Common myeloid progenitor, CD34-positive (primary cell): ENCODE data around the gene KRT13.

Experiments used
- CTCF ChIA-PET: fragments of 350-600 bp; sonication (Branson Sonifier 250); formaldehyde crosslinking; loops from one replicate; lab custom pipeline; 2021; ENCODE audit warnings: antibody characterized with exemption; lab: Charles Lee
- POLR2A ChIA-PET: fragments of 350-600 bp; sonication (Branson Sonifier 250); formaldehyde crosslinking; loops from one replicate; lab custom pipeline; 2021; ENCODE audit warnings: antibody characterized with exemption; lab: Charles Lee
- DNase-seq, 3 donors: peaks; one replicate each; pipeline versions ENCODE4 v3.0.0 to v3.0.0-alpha.2; 2013
- H3K27ac ChIP-seq, 2 experiments: 1 replicate in 1 of 2; 2 replicates in 1 of 2; pipeline ENCODE4 v1.7.0; 2013; ENCODE audit warnings: inconsistent platforms in 2 of 2, low read length in 2 of 2, mild to moderate bottlenecking in 2 of 2, low read depth in 1 of 2, moderate library complexity in 1 of 2; ENCODE audit not compliant: severe bottlenecking in 2 of 2, insufficient read depth in 1 of 2, poor library complexity in 1 of 2
- H3K27me3 ChIP-seq, 5 experiments: replicated peaks in 2 of 5; 1 replicate in 3 of 5; 2 replicates in 2 of 5; pipeline versions ENCODE4 v1.6.1 to v1.7.0; 2013; ENCODE audit warnings: low read length in 4 of 5, mild to moderate bottlenecking in 2 of 5, moderate library complexity in 2 of 5, inconsistent platforms in 1 of 5; ENCODE audit not compliant: insufficient read depth in 5 of 5, control insufficient read depth in 4 of 5
- H3K36me3 ChIP-seq, 4 experiments: 1 replicate in 2 of 4; 2 replicates in 2 of 4; pipeline versions ENCODE4 v1.6.1 to v1.7.0; 2013; ENCODE audit warnings: low read length in 3 of 4, control low read depth in 1 of 4, mild to moderate bottlenecking in 1 of 4; ENCODE audit not compliant: control insufficient read depth in 4 of 4, insufficient read depth in 4 of 4
- H3K4me1 ChIP-seq, 4 experiments: 1 replicate in 3 of 4; 2 replicates in 1 of 4; pipeline versions ENCODE4 v1.6.1 to v1.7.1; 2013; ENCODE audit warnings: low read length in 3 of 4, mild to moderate bottlenecking in 3 of 4, control low read depth in 1 of 4, inconsistent platforms in 1 of 4, moderate library complexity in 1 of 4; ENCODE audit not compliant: control insufficient read depth in 4 of 4, insufficient read depth in 4 of 4; ENCODE audit errors: control extremely low read depth in 1 of 4
- H3K4me3 ChIP-seq, 7 experiments: 1 replicate in 4 of 7; 2 replicates in 3 of 7; pipeline versions ENCODE4 v1.5.1 to v1.7.0; 2013; ENCODE audit warnings: mild to moderate bottlenecking in 7 of 7, low read length in 6 of 7, moderate library complexity in 6 of 7, inconsistent platforms in 2 of 7, low read depth in 2 of 7, control low read depth in 1 of 7; ENCODE audit not compliant: insufficient read depth in 4 of 7, control insufficient read depth in 1 of 7; ENCODE audit errors: extremely low read depth in 1 of 7
- H3K9me3 ChIP-seq, 5 experiments: 1 replicate in 4 of 5; 2 replicates in 1 of 5; pipeline versions ENCODE4 v1.6.1 to v1.7.1; 2013; ENCODE audit warnings: low read length in 4 of 5, mild to moderate bottlenecking in 2 of 5, inconsistent platforms in 1 of 5, low read depth in 1 of 5, moderate library complexity in 1 of 5; ENCODE audit not compliant: control insufficient read depth in 4 of 5, insufficient read depth in 2 of 5; ENCODE audit errors: control extremely low read depth in 1 of 5
- WGBS: methylation state at CpG from one replicate; pipeline ENCODE4 v1.1.5; 2013; ENCODE audit not compliant: insufficient coverage; 5-methylcytosine and 5-hydroxymethylcytosine counted together

KRT13 gene

DNA sequence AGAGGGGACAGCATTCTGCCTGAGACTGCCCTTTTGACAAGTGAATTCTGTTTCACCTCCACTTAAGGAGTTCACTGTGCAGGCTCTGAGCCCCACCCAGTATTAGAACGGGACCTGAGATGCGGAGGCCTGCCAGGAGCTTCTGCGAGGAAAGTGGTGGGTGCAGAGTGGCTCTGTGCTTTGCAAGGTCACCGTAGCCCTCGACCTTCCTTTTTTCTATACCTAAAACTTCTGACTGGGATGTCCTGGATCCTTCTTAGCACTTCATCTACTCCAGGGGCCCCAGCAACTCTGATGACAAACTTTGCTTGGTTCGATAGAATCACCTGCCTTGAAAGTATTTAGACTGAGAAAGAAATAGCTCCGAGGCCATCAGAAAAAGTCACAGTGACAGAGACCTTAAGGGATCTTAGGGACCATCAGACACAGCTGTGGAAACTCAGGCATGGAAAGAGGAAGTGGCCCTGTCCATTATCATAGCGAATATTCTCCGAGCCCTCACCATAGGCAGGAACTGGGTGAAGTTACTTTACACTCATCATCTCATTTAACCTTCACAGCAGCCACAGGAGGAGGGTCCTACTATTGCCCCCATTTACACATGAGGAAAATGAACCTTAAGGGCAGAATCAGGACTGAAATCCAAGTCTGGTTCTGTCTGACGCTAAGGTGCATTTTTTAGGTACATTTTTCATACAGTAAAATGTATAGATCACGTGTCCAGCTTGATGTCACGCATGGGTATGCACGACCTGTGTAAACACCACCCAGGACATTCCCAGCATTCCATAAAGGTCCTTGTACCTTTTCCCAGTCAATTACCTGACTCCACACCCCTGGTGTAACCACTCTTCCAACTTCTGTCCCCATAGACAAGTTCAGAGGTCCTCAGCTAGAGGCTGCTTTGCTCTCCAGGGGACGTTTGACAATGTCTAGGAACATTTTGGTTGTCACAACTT, 676 bp upstream of the KRT13 start:
- Histone ChIP-seq H3K27ac (no peak overlapping the region), H3K9me3 (no peaks in the 10 kb centered on the region), H3K27me3 (peaks cover 0 to 2% (median 0%) of the 10 kb centered on the region in 5 experiments), H3K36me3 (no peaks in the 10 kb centered on the region), H3K4me1 (no peaks in the 10 kb centered on the region), H3K4me3 (no peak overlapping the region)
- ChIA-PET CTCF (no interaction called here), POLR2A (no interaction called here)
- DNase-seq: peak in 1 of 3 donors; percentile 17
- WGBS: 91% methylated on average over 8 of the region's 14 CpGs

DNA sequence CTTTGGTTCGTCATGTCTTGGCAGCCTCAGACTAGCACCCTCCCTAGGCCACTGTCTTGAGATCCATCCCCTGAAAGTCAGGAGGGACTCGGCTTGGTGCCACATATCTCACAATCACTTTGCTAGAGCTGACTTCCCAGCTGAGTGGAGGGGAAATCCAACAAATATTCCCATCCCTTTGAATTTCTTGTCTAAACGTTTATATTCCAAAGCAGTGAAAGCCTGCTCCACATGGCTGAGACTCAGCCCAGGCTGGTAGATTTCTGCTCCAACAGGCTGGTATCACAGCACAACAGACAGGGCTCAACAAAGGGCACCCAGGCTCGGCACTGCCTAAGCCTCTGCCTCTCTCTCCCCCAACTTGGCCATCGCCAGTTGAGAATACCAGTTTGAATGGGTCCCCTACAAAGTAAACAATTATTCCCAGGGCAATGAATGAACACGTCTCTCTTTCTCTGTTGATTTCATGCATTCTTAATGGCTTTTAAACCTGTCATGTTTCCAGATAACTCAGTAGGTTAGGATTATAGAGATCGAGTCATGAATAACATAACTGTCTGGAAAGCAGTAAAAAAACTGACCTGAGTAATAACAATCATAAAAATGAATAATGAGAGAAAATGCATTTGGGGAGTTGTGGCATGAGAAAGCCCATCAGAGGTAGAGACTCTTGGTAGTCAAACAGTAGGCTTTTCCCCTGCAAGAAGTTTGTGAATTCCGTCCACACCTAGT, 1.0 kb downstream of the KRT13 start:
- CTCF ChIA-PET: no interaction called here

DNA sequence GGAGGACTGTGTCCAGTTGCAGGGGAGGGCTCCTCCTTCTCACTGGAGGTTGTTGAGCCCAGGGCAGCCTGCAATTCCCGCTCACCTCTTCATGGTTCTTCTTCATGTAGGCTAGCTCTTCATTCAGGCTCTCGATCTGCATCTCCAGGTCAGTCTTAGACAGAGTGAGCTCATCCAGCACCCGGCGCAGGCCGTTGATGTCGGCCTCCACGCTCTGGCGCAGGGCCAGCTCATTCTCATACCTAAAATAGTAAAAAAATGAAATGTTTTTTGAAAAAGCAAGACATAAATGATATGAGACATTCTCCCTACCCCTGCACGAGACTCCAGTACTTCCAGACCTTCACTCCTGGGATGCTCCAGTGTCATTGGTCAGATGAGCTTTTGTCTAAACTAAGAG, 2.2 kb downstream of the KRT13 start:
- Histone ChIP-seq H3K27me3 (peaks cover 0 to 2% (median 0%) of the 10 kb centered on the region in 5 experiments), H3K4me1 (peaks cover 0 to 5% (median 0%) of the 10 kb centered on the region in 4 experiments), H3K36me3 (no peaks in the 10 kb centered on the region), H3K4me3 (no peak overlapping the region), H3K27ac (no peak overlapping the region), H3K9me3 (no peaks in the 10 kb centered on the region)
- DNase-seq: no peak
- whole genome bisulfite sequencing: 100% methylated on average over 1 of the region's 9 CpGs
- ChIA-PET CTCF (no interaction called here), POLR2A (no interaction called here)

More for the DNA sequence above, 1.0 kb downstream of the KRT13 start:
- Histone ChIP-seq H3K27me3 (peaks cover 0 to 2% (median 0%) of the 10 kb centered on the region in 5 experiments), H3K36me3 (no peaks in the 10 kb centered on the region), H3K27ac (no peak overlapping the region), H3K4me3 (no peak overlapping the region), H3K4me1 (no peaks in the 10 kb centered on the region), H3K9me3 (no peaks in the 10 kb centered on the region)
- POLR2A ChIA-PET: no interaction called here
- DNase-seq: no peak
- WGBS: 98% methylated on average over 7 of the region's 8 CpGs

DNA sequence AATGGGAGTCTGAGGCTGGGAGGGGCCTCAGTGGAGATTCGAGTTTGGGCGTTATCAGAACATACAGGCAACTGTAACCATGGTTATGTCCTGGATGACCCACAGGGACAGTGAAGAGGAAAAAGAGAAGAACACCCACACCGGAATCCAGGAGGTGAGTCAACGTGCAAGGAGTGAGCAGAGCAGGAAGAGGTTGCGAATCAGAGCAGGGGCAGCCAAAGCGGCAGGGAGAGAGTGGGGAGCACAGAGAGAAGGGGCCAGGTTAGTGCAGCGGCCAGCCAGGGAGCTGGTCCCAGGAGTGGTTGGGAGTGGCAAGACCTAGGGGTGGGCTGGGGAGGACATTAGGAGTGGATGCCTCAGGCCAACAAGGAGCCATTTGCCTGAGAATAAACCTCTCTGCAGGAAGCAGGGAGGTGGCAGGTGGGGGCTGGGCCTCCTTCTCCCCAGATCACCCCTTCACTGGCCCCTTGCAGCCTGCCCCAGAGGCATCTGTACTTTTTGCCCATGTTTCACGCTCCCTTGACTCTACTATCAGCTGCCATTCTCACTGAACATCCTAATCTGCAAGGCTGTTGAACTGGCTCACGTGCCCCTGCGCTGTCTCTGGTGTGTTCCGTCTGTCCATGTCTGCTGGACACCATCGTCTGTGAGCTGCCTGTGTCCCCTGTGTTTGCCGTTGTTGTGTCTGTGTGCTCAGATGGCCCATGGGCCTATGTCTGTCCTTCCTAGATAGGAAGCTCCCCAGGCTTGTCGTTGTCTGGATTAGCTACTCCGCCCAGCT, 5.1 kb downstream of the KRT13 start:
- Histone ChIP-seq H3K4me3 (no peak overlapping the region), H3K4me1 (peaks cover 0 to 10% (median 3%) of the 10 kb centered on the region in 4 experiments), H3K27me3 (no peaks in the 10 kb centered on the region), H3K9me3 (no peaks in the 10 kb centered on the region), H3K27ac (peak overlapping the region in 1 of 2 experiments; percentile 35), H3K36me3 (no peaks in the 10 kb centered on the region)
- no peak for DNase-seq
- POLR2A ChIA-PET: no interaction called here
- CTCF ChIA-PET: no interaction called here
- 78% methylated on average over 14 of the region's 15 CpGs for WGBS

DNA sequence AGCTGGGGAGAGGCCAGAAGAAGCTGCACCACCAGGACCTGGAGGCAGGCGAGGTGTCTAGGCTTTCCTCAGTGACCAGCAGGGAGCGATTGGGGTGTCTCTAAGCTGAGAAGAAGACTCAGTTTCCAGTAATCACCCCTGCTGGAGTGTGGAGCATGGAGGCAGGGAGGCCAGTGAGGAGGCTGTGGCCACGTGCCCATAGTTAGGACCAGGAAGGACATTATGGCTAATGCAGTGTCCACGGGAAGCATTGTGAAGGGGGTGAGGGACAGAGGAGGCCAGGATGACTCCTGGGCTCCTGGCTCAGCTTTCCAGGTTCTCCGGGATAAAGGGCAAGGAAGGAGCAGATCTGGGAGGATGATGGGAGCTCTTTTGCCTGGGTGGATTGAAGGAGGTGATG, 5.7 kb downstream of the KRT13 start:
- 98% methylated on average over 4 of the region's 5 CpGs for WGBS
- H3K27ac ChIP-seq: no peak overlapping the region
- H3K27me3 ChIP-seq: no peaks in the 10 kb centered on the region
- no peaks in the 10 kb centered on the region for H3K9me3 ChIP-seq
- H3K36me3 ChIP-seq: no peaks in the 10 kb centered on the region
- peaks cover 0 to 10% (median 3%) of the 10 kb centered on the region in 4 experiments for H3K4me1 ChIP-seq
- ChIA-PET CTCF (no interaction called here), POLR2A (no interaction called here)
- no peak overlapping the region for H3K4me3 ChIP-seq
- DNase-seq: no peak

DNA sequence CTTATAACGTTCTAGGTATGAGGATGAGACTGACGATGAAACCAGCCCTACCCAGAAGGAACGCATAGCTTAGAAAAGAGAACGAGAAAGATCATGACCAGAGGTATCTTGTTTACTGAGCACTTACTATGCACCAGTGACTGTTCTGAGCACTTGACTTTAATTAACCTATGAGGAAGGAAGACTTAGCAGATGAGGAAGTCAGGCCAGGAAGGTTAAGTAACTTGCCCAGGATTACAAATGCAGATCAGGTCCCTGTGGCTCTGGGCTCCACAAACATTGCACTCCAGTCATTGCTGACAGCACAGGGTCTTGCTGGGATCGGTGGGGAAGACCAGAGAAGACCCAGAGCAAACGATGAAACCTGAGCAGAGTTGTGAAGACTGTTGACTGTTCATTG, 7.1 kb downstream of the KRT13 start:
- H3K4me1 ChIP-seq: peaks cover 0 to 10% (median 3%) of the 10 kb centered on the region in 4 experiments
- H3K27me3 ChIP-seq: no peaks in the 10 kb centered on the region
- ChIA-PET POLR2A (no interaction called here), CTCF (interaction anchor here (0.8 to 1.3 kb wide), 5 partner anchors 9 to 625 kb away, joined by 3 to 5 read pairs (median 3); partner anchors contain the start of gene KRT36)
- H3K9me3 ChIP-seq: no peaks in the 10 kb centered on the region
- DNase-seq: peak in 2 of 3 donors; percentile 23 to 26
- H3K27ac ChIP-seq: no peak overlapping the region
- WGBS: 85% methylated on average over 6 of the region's 6 CpGs
- no peaks in the 10 kb centered on the region for H3K36me3 ChIP-seq
- H3K4me3 ChIP-seq: no peak overlapping the region
